ENCODE results near the gene NMNAT3.
"Not testable (repeated sequence)": the region's sequence is repeated elsewhere in the genome, so short reads cannot be mapped to it uniquely, and the experiment has no call there.

The NMNAT3 gene

GRCh38 chr3:139634111-139634635, 43.6 kb downstream of the NMNAT3 start:
- DNase-seq, result no peak

- DNase-seq, result no peak
Measured at GRCh38 chr3:139633511-139633910, 44.3 kb downstream of the NMNAT3 start.

- DNase-seq, result no peak
Measured at GRCh38 chr3:139630542-139630941, 47.2 kb downstream of the NMNAT3 start.

GRCh38 chr3:139629033-139629432, 48.7 kb downstream of the NMNAT3 start:
- DNase-seq, result peak; percentile 25 to 26

- no peak for DNase-seq
Measured at GRCh38 chr3:139627759-139628158, 50.0 kb downstream of the NMNAT3 start.

GRCh38 chr3:139620438-139620837, 57.3 kb downstream of the NMNAT3 start:
- no peak for DNase-seq

GRCh38 chr3:139619484-139619883, 58.3 kb downstream of the NMNAT3 start:
- DNase-seq, result no peak

GRCh38 chr3:139617672-139618268, 60.0 kb downstream of the NMNAT3 start:
- no peak for DNase-seq

GRCh38 chr3:139611528-139611927, 66.2 kb downstream of the NMNAT3 start:
- DNase-seq, result no peak

GRCh38 chr3:139610886-139611285, 66.9 kb downstream of the NMNAT3 start:
- DNase-seq, result no peak

GRCh38 chr3:139608924-139609323, 68.8 kb downstream of the NMNAT3 start:
- no peak for DNase-seq

GRCh38 chr3:139608108-139608380, 69.7 kb downstream of the NMNAT3 start:
- DNase-seq, result no peak

GRCh38 chr3:139607257-139608107, 70.3 kb downstream of the NMNAT3 start:
- no peak for DNase-seq

GRCh38 chr3:139602003-139602402, 75.8 kb downstream of the NMNAT3 start:
- DNase-seq, result no peak

- peak in 1 of 2 donors; percentile 29 for DNase-seq
Measured at GRCh38 chr3:139601191-139601961, 76.4 kb downstream of the NMNAT3 start.

- DNase-seq, result no peak
Measured at GRCh38 chr3:139597947-139598346, 79.8 kb downstream of the NMNAT3 start.

GRCh38 chr3:139591186-139591585, 86.6 kb downstream of the NMNAT3 start:
- DNase-seq, result not testable (repeated sequence)

GRCh38 chr3:139588450-139588849, 89.3 kb downstream of the NMNAT3 start:
- no peak for DNase-seq

GRCh38 chr3:139587797-139588196, 90.0 kb downstream of the NMNAT3 start:
- no peak for DNase-seq

- no peak for DNase-seq
Measured at GRCh38 chr3:139586420-139587017, 91.3 kb downstream of the NMNAT3 start.

- DNase-seq, result no peak
Measured at GRCh38 chr3:139585820-139586219, 92.0 kb downstream of the NMNAT3 start.

GRCh38 chr3:139583651-139584050, 94.1 kb downstream of the NMNAT3 start:
- not testable (repeated sequence) for DNase-seq

- DNase-seq, result no peak
Measured at GRCh38 chr3:139578783-139579182, 99.0 kb downstream of the NMNAT3 start.
